K562 (cell line): ENCODE results near the gene PTGES3L. TPM values are rescaled to one million over a fixed set of nuclear protein-coding genes. Genes with fewer than 3 reads are reported as not detected.

Experiments
- ASH1L ChIP-seq: fragments of 450-650 bp; IDR thresholded peaks from 2 replicates; pipeline ENCODE4 v1.6.1; 2018; ENCODE audit warnings: borderline replicate concordance, mild to moderate bottlenecking, low read depth; ENCODE audit not compliant: partially characterized antibody
- C11orf30 ChIP-seq: fragments of 450-650 bp; IDR thresholded peaks from 2 replicates; pipeline ENCODE4 v1.6.1; 2016; ENCODE audit warnings: low read depth, mild to moderate bottlenecking
- CHD2 ChIP-seq: IDR thresholded peaks from 2 replicates; pipeline ENCODE4 v1.6.1; 2011; ENCODE audit warnings: low read depth, low read length
- ELK1 ChIP-seq: sonication (generic); formaldehyde crosslinking; IDR thresholded peaks from 2 replicates; pipeline ENCODE4 v1.8.1; 2022; ENCODE audit warnings: missing genetic modification reagents
- ESRRA ChIP-seq: fragments of 450-650 bp; IDR thresholded peaks from 2 replicates; pipeline ENCODE4 v1.6.1; 2014; ENCODE audit warnings: low read depth, mild to moderate bottlenecking, moderate library complexity, borderline replicate concordance
- KAT2B ChIP-seq: IDR thresholded peaks from one replicate; pipeline ENCODE4 v1.6.1; 2012; ENCODE audit warnings: low read depth, mild to moderate bottlenecking, control low read depth, inconsistent platforms, low read length, moderate library complexity
- KLF13 ChIP-seq: fragments of 450-650 bp; IDR thresholded peaks from 2 replicates; pipeline ENCODE4 v1.6.1; 2016; ENCODE audit warnings: missing genetic modification characterization, low read depth, mild to moderate bottlenecking, missing compliant biosample characterization, moderate library complexity, borderline replicate concordance
- NFATC3 ChIP-seq: fragments of 450-650 bp; IDR thresholded peaks from 2 replicates; pipeline ENCODE4 v1.6.1; 2017; ENCODE audit warnings: mild to moderate bottlenecking
- NKRF ChIP-seq: fragments of 450-650 bp; IDR thresholded peaks from 2 replicates; pipeline ENCODE4 v1.6.1; 2016; ENCODE audit warnings: borderline replicate concordance
- POLR2AphosphoS2 ChIP-seq: IDR thresholded peaks from 2 replicates; pipeline ENCODE4 v1.6.1; 2012; ENCODE audit warnings: low read length, improper control_type of control experiment
- POLR2B ChIP-seq: fragments of 450-650 bp; IDR thresholded peaks from 2 replicates; pipeline ENCODE4 v1.6.1; 2018; ENCODE audit warnings: low read depth; ENCODE audit not compliant: partially characterized antibody
- SRSF7 ChIP-seq: fragments of 200-400 bp; formaldehyde crosslinking; optimal IDR thresholded peaks from 2 replicates; pipeline ENCODE3; 2017; ENCODE audit warnings: mild to moderate bottlenecking, low read depth, low read length
- TFAM ChIP-seq: fragments of 250-450 bp; sonication (Bioruptor Pico); conservative IDR thresholded peaks from 2 replicates; pipeline ENCODE4 v1.5.0; 2021; ENCODE audit warnings: mild to moderate bottlenecking, moderate library complexity
- ZBTB33 ChIP-seq: sonication (generic); formaldehyde crosslinking; IDR thresholded peaks from 2 replicates; pipeline ENCODE4 v1.8.1; 2023; ENCODE audit warnings: mild to moderate bottlenecking, missing genetic modification reagents
- ZNF140 ChIP-seq: fragments of 250-450 bp; sonication (Bioruptor Pico); IDR thresholded peaks from 2 replicates; pipeline ENCODE4 v1.8.0; 2021; ENCODE audit warnings: moderate library complexity, mild to moderate bottlenecking, inconsistent platforms
- ZNF212 ChIP-seq: fragments of 450-650 bp; formaldehyde crosslinking; IDR thresholded peaks from 2 replicates; pipeline ENCODE4 v1.4.0; 2020; ENCODE audit warnings: mild to moderate bottlenecking
- polyA plus RNA-seq, 8 experiments: library from polyadenylated mRNA; depleted of rRNA in 4 of 8; stranded (reverse) in 5 of 8; unstranded in 3 of 8; fragments of >200 nt; fragmentation: Nextera tagmentation in 2 of 8; fragmentation: Illumina TruSeq in 1 of 8; extraction: Ambion mirVana in 2 of 8; extraction: Trizol in 1 of 8; gene quantifications; 2 replicates each; pipeline versions ENCODE4 v1.2.1 to v1.2.3, GENCODE V29; 2011 to 2014; ENCODE audit warnings: inconsistent platforms in 1 of 8, missing spikeins in 1 of 8
- total RNA-seq, 7 experiments: library from RNA; depleted of rRNA in 6 of 7; stranded (reverse); fragments of >200 nt in 6 of 7; fragmentation: Illumina TruSeq in 2 of 7; extraction: Trizol in 2 of 7; gene quantifications; 2 replicates each; pipeline versions ENCODE4 v1.2.1 to v1.2.3, GENCODE V29; 2011 to 2021; ENCODE audit warnings: low replicate concordance in 1 of 7
- TF ChIP-seq, protein P1 (sequence below): fragments of 450-650 bp; IDR thresholded peaks from 2 replicates; pipeline ENCODE4 v1.7.1; 2018; ENCODE audit warnings: mild to moderate bottlenecking, low read depth; ENCODE audit not compliant: partially characterized antibody
- TF ChIP-seq, protein P2 (sequence below): sonication (generic); formaldehyde crosslinking; IDR thresholded peaks from 2 replicates; pipeline ENCODE4 v1.8.0; 2022; ENCODE audit warnings: missing genetic modification reagents, mild to moderate bottlenecking, borderline replicate concordance

Gene PTGES3L
- total and polyA plus RNA-seq, 9 of the 15 experiments (the other 6 are each of a cell fraction or from before 2014, with no cell fraction given), result 6.0 to 16.0 (median 9.6) TPM

GRCh38 chr17:43003542-43004172, 23.8 kb upstream of the PTGES3L start (continued):
- TF ChIP-seq NKRF, result no peak
- no peak for TF ChIP-seq ASH1L
- TF ChIP-seq KLF13, result no peak
- TF ChIP-seq CHD2, result 0 out of 2 replicates have a peak, but pooled peaks have one; percentile 14
- no peak for TF ChIP-seq ZNF212 (CRISPR knock-in tag)
- TF ChIP-seq POLR2B, result peak; percentile 53
- no peak for TF ChIP-seq C11orf30
- TF ChIP-seq, protein P1, sequence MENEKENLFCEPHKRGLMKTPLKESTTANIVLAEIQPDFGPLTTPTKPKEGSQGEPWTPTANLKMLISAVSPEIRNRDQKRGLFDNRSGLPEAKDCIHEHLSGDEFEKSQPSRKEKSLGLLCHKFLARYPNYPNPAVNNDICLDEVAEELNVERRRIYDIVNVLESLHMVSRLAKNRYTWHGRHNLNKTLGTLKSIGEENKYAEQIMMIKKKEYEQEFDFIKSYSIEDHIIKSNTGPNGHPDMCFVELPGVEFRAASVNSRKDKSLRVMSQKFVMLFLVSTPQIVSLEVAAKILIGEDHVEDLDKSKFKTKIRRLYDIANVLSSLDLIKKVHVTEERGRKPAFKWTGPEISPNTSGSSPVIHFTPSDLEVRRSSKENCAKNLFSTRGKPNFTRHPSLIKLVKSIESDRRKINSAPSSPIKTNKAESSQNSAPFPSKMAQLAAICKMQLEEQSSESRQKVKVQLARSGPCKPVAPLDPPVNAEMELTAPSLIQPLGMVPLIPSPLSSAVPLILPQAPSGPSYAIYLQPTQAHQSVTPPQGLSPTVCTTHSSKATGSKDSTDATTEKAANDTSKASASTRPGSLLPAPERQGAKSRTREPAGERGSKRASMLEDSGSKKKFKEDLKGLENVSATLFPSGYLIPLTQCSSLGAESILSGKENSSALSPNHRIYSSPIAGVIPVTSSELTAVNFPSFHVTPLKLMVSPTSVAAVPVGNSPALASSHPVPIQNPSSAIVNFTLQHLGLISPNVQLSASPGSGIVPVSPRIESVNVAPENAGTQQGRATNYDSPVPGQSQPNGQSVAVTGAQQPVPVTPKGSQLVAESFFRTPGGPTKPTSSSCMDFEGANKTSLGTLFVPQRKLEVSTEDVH, result no peak
- no peak for TF ChIP-seq ELK1 (CRISPR knock-in tag)
- no peak for TF ChIP-seq SRSF7
- no peak for TF ChIP-seq NFATC3
- TF ChIP-seq, protein P2, sequence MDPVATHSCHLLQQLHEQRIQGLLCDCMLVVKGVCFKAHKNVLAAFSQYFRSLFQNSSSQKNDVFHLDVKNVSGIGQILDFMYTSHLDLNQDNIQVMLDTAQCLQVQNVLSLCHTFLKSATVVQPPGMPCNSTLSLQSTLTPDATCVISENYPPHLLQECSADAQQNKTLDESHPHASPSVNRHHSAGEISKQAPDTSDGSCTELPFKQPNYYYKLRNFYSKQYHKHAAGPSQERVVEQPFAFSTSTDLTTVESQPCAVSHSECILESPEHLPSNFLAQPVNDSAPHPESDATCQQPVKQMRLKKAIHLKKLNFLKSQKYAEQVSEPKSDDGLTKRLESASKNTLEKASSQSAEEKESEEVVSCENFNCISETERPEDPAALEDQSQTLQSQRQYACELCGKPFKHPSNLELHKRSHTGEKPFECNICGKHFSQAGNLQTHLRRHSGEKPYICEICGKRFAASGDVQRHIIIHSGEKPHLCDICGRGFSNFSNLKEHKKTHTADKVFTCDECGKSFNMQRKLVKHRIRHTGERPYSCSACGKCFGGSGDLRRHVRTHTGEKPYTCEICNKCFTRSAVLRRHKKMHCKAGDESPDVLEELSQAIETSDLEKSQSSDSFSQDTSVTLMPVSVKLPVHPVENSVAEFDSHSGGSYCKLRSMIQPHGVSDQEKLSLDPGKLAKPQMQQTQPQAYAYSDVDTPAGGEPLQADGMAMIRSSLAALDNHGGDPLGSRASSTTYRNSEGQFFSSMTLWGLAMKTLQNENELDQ, result no peak
- no peak for TF ChIP-seq TFAM (CRISPR knock-in tag)
- peak; percentile 93 for TF ChIP-seq POLR2AphosphoS2
- no peak for TF ChIP-seq ZNF140
- TF ChIP-seq KAT2B, result no peak
- peak; percentile 70 for TF ChIP-seq ZBTB33
- no peak for TF ChIP-seq ESRRA
